ENCODE results near the gene NYAP1.
"Not testable (repeated sequence)": the region's sequence is repeated elsewhere in the genome, so short reads cannot be mapped to it uniquely, and the experiment has no call there.

The NYAP1 gene

GRCh38 chr7:100446040-100446439, 37.7 kb upstream of the NYAP1 start:
- DNase-seq (no peak), ATAC-seq (ENCODE audit: insufficient read depth, low read depth) (no peak)
- Histone ChIP-seq H3K9ac (ENCODE audit: low read depth, low read length) (peak overlapping the region; percentile 50), H3K27ac (ENCODE audit: low read length) (peak overlapping the region; percentile 94), H3K4me2 (ENCODE audit: insufficient read depth, low read length) (peak overlapping the region; percentile 57; the same call in 1 of the 2 replicates), H3K36me3 (ENCODE audit: insufficient read depth, low read length) (no peaks in the 10 kb centered on the region), H3K27me3 (ENCODE audit: insufficient read depth, low read length, poor library complexity) (no peaks in the 10 kb centered on the region), H4K20me1 (ENCODE audit: insufficient read depth, low read length) (no peaks in the 10 kb centered on the region), H2AFZ (ENCODE audit: low read depth, low read length) (no peak overlapping the region), H3K4me1 (ENCODE audit: insufficient read depth, low read length) (peaks cover 39% of the 10 kb centered on the region), H3K9me3 (ENCODE audit: insufficient read depth, low read length, severe bottlenecking) (no peaks in the 10 kb centered on the region), H3K79me2 (ENCODE audit: insufficient read depth, low read length) (no peaks in the 10 kb centered on the region), H3K4me3 (ENCODE audit: low read depth in 1 of 2, low read length in 2 of 2) (no peak overlapping the region)
- TF ChIP-seq CTCF (IDR thresholded peaks at IDR 0.05; ENCODE audit: borderline replicate concordance, extremely low read depth, low read length, poor library complexity, severe bottlenecking), result no peak
- TF ChIP-seq EZH2 (IDR thresholded peaks at IDR 0.05; ENCODE audit: borderline replicate concordance, low read depth, low read length, severe bottlenecking), result no peak

GRCh38 chr7:100447363-100447762, 36.4 kb upstream of the NYAP1 start:
- H3K9me3 ChIP-seq (ENCODE audit: insufficient read depth, low read length, severe bottlenecking); H4K20me1 ChIP-seq (ENCODE audit: insufficient read depth, low read length); DNase-seq; H2AFZ ChIP-seq (ENCODE audit: low read depth, low read length); H3K27me3 ChIP-seq (ENCODE audit: insufficient read depth, low read length, poor library complexity); H3K4me3 ChIP-seq (ENCODE audit: low read depth in 1 of 2, low read length in 2 of 2); H3K27ac ChIP-seq (ENCODE audit: low read length); H3K4me2 ChIP-seq (ENCODE audit: insufficient read depth, low read length); H3K9ac ChIP-seq (ENCODE audit: low read depth, low read length); ATAC-seq (ENCODE audit: insufficient read depth, low read depth); H3K79me2 ChIP-seq (ENCODE audit: insufficient read depth, low read length); H3K36me3 ChIP-seq (ENCODE audit: insufficient read depth, low read length): not testable (repeated sequence)
- H3K4me1 ChIP-seq (ENCODE audit: insufficient read depth, low read length), result peaks cover 39% of the 10 kb centered on the region

- H3K27ac ChIP-seq (ENCODE audit: low read length), result no peak overlapping the region; the same call in 1 of the 2 replicates
- ATAC-seq (ENCODE audit: insufficient read depth, low read depth), result no peak
Observed at GRCh38 chr7:100449190-100449795, 34.4 kb upstream of the NYAP1 start.

GRCh38 chr7:100452513-100452912, 31.2 kb upstream of the NYAP1 start:
- ATAC-seq (ENCODE audit: insufficient read depth, low read depth) (no peak), DNase-seq (no peak)
- no peaks in the 10 kb centered on the region for H4K20me1 ChIP-seq (ENCODE audit: insufficient read depth, low read length)
- H3K4me3 ChIP-seq (ENCODE audit: low read depth in 1 of 2, low read length in 2 of 2), result no peak overlapping the region
- H3K4me2 ChIP-seq (ENCODE audit: insufficient read depth, low read length), result no peak overlapping the region
- TF ChIP-seq CTCF (IDR thresholded peaks at IDR 0.05; ENCODE audit: borderline replicate concordance, extremely low read depth, low read length, poor library complexity, severe bottlenecking) (no peak), EZH2 (IDR thresholded peaks at IDR 0.05; ENCODE audit: borderline replicate concordance, low read depth, low read length, severe bottlenecking) (no peak)
- H3K9me3 ChIP-seq (ENCODE audit: insufficient read depth, low read length, severe bottlenecking), result no peaks in the 10 kb centered on the region
- peaks cover 27% of the 10 kb centered on the region for H3K4me1 ChIP-seq (ENCODE audit: insufficient read depth, low read length)
- no peaks in the 10 kb centered on the region for H3K79me2 ChIP-seq (ENCODE audit: insufficient read depth, low read length)
- no peak overlapping the region for H3K27ac ChIP-seq (ENCODE audit: low read length)
- no peaks in the 10 kb centered on the region for H3K27me3 ChIP-seq (ENCODE audit: insufficient read depth, low read length, poor library complexity)
- H2AFZ ChIP-seq (ENCODE audit: low read depth, low read length), result no peak overlapping the region
- no peaks in the 10 kb centered on the region for H3K36me3 ChIP-seq (ENCODE audit: insufficient read depth, low read length)
- no peak overlapping the region for H3K9ac ChIP-seq (ENCODE audit: low read depth, low read length)

More at GRCh38 chr7:100449190-100449795, 34.4 kb upstream of the NYAP1 start:
- no peak for DNase-seq
- no peaks in the 10 kb centered on the region for H3K79me2 ChIP-seq (ENCODE audit: insufficient read depth, low read length)
- H2AFZ ChIP-seq (ENCODE audit: low read depth, low read length), result no peak overlapping the region
- peaks cover 40% of the 10 kb centered on the region for H3K4me1 ChIP-seq (ENCODE audit: insufficient read depth, low read length)
- H3K9ac ChIP-seq (ENCODE audit: low read depth, low read length), result no peak overlapping the region
- H3K36me3 ChIP-seq (ENCODE audit: insufficient read depth, low read length), result no peaks in the 10 kb centered on the region
- no peak overlapping the region for H3K4me3 ChIP-seq (ENCODE audit: low read depth in 1 of 2, low read length in 2 of 2)
- H3K9me3 ChIP-seq (ENCODE audit: insufficient read depth, low read length, severe bottlenecking), result no peaks in the 10 kb centered on the region
- TF ChIP-seq EZH2 (IDR thresholded peaks at IDR 0.05; ENCODE audit: borderline replicate concordance, low read depth, low read length, severe bottlenecking) (no peak), CTCF (IDR thresholded peaks at IDR 0.05; ENCODE audit: borderline replicate concordance, extremely low read depth, low read length, poor library complexity, severe bottlenecking) (no peak)
- no peaks in the 10 kb centered on the region for H3K27me3 ChIP-seq (ENCODE audit: insufficient read depth, low read length, poor library complexity)
- H4K20me1 ChIP-seq (ENCODE audit: insufficient read depth, low read length), result no peaks in the 10 kb centered on the region
- H3K4me2 ChIP-seq (ENCODE audit: insufficient read depth, low read length), result no peak overlapping the region

- H2AFZ ChIP-seq (ENCODE audit: low read depth, low read length); H3K9ac ChIP-seq (ENCODE audit: low read depth, low read length); H3K4me2 ChIP-seq (ENCODE audit: insufficient read depth, low read length); ATAC-seq (ENCODE audit: insufficient read depth, low read depth); H3K4me3 ChIP-seq (ENCODE audit: low read depth in 1 of 2, low read length in 2 of 2); H3K9me3 ChIP-seq (ENCODE audit: insufficient read depth, low read length, severe bottlenecking); H3K79me2 ChIP-seq (ENCODE audit: insufficient read depth, low read length); H4K20me1 ChIP-seq (ENCODE audit: insufficient read depth, low read length); H3K27me3 ChIP-seq (ENCODE audit: insufficient read depth, low read length, poor library complexity); DNase-seq; H3K27ac ChIP-seq (ENCODE audit: low read length); H3K36me3 ChIP-seq (ENCODE audit: insufficient read depth, low read length): not testable (repeated sequence)
- H3K4me1 ChIP-seq (ENCODE audit: insufficient read depth, low read length), result peaks cover 27% of the 10 kb centered on the region
Observed at GRCh38 chr7:100453854-100454253, 29.9 kb upstream of the NYAP1 start.
